ENCODE measurements around the gene FOXD2.

DNA sequence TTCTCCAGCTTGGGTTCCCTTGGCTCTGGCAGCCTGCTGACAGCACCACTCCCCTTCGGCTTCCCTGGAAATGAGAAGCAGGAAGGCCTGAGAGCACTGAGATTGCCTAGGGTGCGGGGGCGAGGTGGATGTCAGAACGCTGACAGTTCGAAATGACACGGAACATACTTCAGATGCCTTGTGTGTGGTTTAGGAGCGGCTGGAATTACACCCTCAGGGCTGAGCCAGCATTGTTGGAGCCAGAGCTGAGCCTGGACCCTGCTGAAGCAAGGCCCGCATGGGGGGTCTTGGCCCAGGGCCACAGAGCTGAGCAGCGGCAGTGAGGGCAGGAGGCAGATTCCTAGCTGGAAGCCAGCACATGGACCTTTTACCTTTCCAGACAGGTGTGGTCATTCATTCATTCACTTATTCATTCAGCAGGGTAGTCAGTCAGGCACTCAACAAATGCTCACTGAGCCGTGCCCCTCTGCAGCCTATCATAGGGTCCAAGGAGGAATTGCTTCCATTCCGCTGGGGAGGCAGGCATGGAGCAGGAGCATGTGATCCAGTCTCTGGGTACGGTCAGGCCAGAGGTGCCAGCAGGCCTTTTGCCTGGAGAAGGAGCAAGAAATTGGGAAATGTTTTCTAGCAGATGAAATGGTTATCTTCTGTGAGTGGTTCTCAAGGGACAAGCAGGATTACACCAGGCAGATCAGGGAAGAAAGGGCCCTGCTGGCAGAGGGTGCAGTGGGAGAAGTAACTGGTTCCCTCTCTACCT lies 28.4 kb upstream of the FOXD2 start:
- TF ChIP-seq CTCF (conservative IDR thresholded peaks at IDR 0.05; ENCODE audit: low read depth, low read length) (no peak), EZH2 (IDR thresholded peaks at IDR 0.05; ENCODE audit: borderline replicate concordance, low read depth, low read length, poor library complexity, severe bottlenecking) (no peak)
